Lung (tissue), 12 donors: Measurements from ENCODE around the gene TKTL1. TPM values are rescaled to one million over a fixed set of nuclear protein-coding genes. Genes with fewer than 3 reads are reported as not detected.

Source experiments
- ATAC-seq: fragments of 200-7000 bp; cut with Tn5 transposase; one replicate; pipeline ENCODE4 v1.9.1; 2020; ENCODE audit warnings: moderate number of reproducible peaks; ENCODE audit not compliant: insufficient read depth, low FRiP score
- DNase-seq, 3 donors: peaks; one replicate each; pipeline ENCODE4 v3.0.0-alpha.2; 2013 to 2017
- H3K27ac ChIP-seq, 2 donors: one replicate each; pipeline ENCODE4 v1.5.1; 2013; ENCODE audit warnings: mild to moderate bottlenecking in 2 of 2, moderate library complexity in 2 of 2, control low read depth in 1 of 2, inconsistent platforms in 1 of 2, low read depth in 1 of 2, low read length in 1 of 2
- H3K27me3 ChIP-seq, 3 donors: one replicate each; pipeline ENCODE4 v1.5.1; 2013; ENCODE audit warnings: low read length in 2 of 3; ENCODE audit not compliant: control insufficient read depth in 3 of 3, insufficient read depth in 3 of 3
- H3K36me3 ChIP-seq, 4 donors: one replicate each; pipeline ENCODE4 v1.5.1; 2013; ENCODE audit warnings: low read length in 4 of 4, mild to moderate bottlenecking in 1 of 4, moderate library complexity in 1 of 4; ENCODE audit not compliant: control insufficient read depth in 4 of 4, insufficient read depth in 4 of 4
- H3K4me1 ChIP-seq, 5 donors: one replicate each; pipeline ENCODE4 v1.5.1; 2013; ENCODE audit warnings: low read length in 5 of 5, mild to moderate bottlenecking in 2 of 5, moderate library complexity in 1 of 5; ENCODE audit not compliant: control insufficient read depth in 5 of 5, insufficient read depth in 5 of 5
- H3K4me3 ChIP-seq: one replicate; pipeline ENCODE4 v1.5.1; 2013; ENCODE audit warnings: mild to moderate bottlenecking, control low read depth, moderate library complexity
- H3K9ac ChIP-seq, 2 donors: one replicate each; pipeline ENCODE4 v1.5.1; 2013; ENCODE audit warnings: low read length in 2 of 2, control low read depth in 1 of 2; ENCODE audit not compliant: insufficient read depth in 1 of 2
- H3K9me3 ChIP-seq, 4 donors: one replicate each; pipeline ENCODE4 v1.5.1; 2013; ENCODE audit warnings: low read length in 3 of 4, mild to moderate bottlenecking in 1 of 4, moderate library complexity in 1 of 4; ENCODE audit not compliant: control insufficient read depth in 4 of 4, insufficient read depth in 3 of 4
- WGBS, 2 donors: extraction: QIAGEN DNeasy Blood & Tissue Kit; methylation state at CpG; one replicate each; pipeline ENCODE4 v1.1.7; 2013; 5-methylcytosine and 5-hydroxymethylcytosine counted together
- polyA plus RNA-seq, 2 donors: library from polyadenylated mRNA; stranded (reverse); fragments of 200-250 nt; gene quantifications; one replicate each; pipeline ENCODE4 v1.2.1, GENCODE V29; 2013
- total RNA-seq, 2 donors: library from RNA; depleted of rRNA in 1 of 2; stranded (reverse); fragments of >200 nt in 1 of 2; gene quantifications; one replicate each; pipeline ENCODE4 v1.2.1, GENCODE V29; 2014 to 2021
- TF ChIP-seq, protein P1 (sequence below): IDR thresholded peaks from 2 replicates; pipeline ENCODE4 v1.5.1; 2012; ENCODE audit warnings: mild to moderate bottlenecking; ENCODE audit errors: control extremely low read depth, extremely low read depth
- donor health status: control.
- donor health status: control.
- donor health status: Bipolar disorder and iron deficiency.
- donor health status: healthy.
- donor health status: DM: yes; HTN: yes; CAD: no.

TKTL1 gene
- total and polyA plus RNA-seq, 4 donors, result 0.18 to 1.5 (median 0.54) TPM; not detected in 1

DNA sequence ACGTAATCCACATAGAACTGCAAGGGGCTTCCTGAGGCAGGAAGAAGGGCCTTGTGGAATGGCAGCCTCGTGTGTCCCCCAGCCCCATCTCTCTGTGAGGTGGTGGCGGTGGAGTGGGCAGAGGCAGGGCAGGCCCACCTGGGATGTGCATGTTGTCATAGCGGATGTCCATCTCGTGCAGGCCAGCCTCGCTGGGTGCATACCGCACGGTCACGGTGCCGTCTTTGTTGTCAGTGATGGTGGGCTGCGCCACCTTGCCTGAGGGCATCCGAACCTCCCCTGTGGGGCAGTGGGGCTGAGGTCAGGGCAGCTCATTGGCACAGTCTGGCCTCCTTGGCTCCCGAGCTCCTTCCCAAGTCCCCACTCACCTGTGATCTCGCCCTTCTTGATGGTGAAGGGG lies 58.4 kb downstream of the TKTL1 start:
- Histone ChIP-seq H3K36me3 (peaks cover 22 to 79% (median 41%) of the 10 kb centered on the region in 4 donors), H3K9me3 (peaks cover 0 to 2% (median 0%) of the 10 kb centered on the region in 4 donors), H3K4me1 (no peaks in the 10 kb centered on the region), H3K27me3 (no peaks in the 10 kb centered on the region), H3K4me3 (no peak overlapping the region), H3K27ac (no peak overlapping the region), H3K9ac (no peak overlapping the region)
- 85 to 88% methylated on average over 9 to 14 of the region's 14 CpGs for WGBS, 2 donors
- DNase-seq (no peak), ATAC-seq (no peak)
- TF ChIP-seq, protein P1, sequence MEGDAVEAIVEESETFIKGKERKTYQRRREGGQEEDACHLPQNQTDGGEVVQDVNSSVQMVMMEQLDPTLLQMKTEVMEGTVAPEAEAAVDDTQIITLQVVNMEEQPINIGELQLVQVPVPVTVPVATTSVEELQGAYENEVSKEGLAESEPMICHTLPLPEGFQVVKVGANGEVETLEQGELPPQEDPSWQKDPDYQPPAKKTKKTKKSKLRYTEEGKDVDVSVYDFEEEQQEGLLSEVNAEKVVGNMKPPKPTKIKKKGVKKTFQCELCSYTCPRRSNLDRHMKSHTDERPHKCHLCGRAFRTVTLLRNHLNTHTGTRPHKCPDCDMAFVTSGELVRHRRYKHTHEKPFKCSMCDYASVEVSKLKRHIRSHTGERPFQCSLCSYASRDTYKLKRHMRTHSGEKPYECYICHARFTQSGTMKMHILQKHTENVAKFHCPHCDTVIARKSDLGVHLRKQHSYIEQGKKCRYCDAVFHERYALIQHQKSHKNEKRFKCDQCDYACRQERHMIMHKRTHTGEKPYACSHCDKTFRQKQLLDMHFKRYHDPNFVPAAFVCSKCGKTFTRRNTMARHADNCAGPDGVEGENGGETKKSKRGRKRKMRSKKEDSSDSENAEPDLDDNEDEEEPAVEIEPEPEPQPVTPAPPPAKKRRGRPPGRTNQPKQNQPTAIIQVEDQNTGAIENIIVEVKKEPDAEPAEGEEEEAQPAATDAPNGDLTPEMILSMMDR, result no peak

DNA sequence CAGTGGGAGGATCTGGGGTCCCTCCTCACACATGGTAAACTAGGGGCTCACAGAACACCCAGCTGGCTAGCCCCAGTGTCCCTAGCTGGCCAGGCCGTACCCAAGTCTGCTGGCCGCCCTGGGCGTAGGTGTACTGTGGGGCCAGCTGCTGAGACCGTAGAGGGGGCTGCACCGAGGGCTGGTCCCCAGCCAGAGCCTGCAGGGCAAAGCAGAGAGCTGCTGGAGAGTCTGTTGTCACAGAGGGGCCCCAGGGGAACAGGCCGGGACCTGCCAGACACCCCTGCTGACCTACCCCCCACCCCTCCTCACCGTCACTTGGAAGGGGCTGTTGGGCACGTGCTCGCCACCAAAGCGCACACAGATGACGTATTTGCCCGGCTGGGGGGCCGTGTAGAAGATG lies 58.9 kb downstream of the TKTL1 start:
- H3K9me3 ChIP-seq, result peaks cover 0 to 2% (median 0%) of the 10 kb centered on the region in 4 donors
- peak overlapping the region in 1 of 2 donors; percentile 28 for H3K27ac ChIP-seq
- no peaks in the 10 kb centered on the region for H3K4me1 ChIP-seq
- no peak overlapping the region for H3K9ac ChIP-seq
- H3K36me3 ChIP-seq, result peaks cover 24 to 79% (median 44%) of the 10 kb centered on the region in 4 donors
- WGBS, 2 donors, result 74 to 92% methylated on average over 6 to 13 of the region's 13 CpGs
- H3K4me3 ChIP-seq, result no peak overlapping the region
- ATAC-seq, result no peak
- TF ChIP-seq, protein P1, result no peak
- DNase-seq, result no peak
- no peaks in the 10 kb centered on the region for H3K27me3 ChIP-seq

DNA sequence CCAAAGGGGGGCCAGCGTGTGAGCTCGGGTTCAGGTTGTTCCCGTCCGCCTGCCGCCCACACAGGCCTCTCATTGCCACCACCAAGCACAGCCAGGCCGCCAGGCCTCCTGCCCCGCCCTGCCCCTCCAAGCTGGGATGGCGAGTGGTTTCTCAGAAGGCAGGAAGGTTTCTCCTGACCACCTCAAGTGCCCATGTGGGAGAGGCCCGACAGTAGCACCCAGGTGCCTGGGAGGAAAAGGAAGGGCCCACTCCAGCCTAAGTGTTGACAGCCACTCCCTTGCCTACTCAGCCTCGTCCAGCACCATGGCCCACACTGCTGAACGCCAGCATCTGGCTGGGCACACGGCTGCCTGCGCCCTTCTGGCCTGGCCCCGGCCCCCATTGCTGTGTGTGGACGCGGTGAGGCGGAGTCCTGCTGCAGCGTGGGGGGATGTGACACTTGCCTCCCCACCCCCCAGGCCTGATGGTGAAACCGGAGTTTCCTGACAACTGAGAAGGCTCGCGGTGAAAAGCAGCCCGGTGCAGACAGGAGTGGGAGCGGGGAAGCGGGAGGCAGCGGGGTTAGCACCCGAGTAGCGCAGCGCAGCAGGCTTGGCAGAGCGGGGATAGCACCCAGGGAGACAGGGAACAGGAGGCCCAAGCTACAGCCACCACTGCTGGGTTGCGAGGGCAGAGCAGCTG lies 59.6 kb downstream of the TKTL1 start:
- H3K9ac ChIP-seq, result no peak overlapping the region
- H3K27me3 ChIP-seq, result no peaks in the 10 kb centered on the region
- H3K27ac ChIP-seq, result peak overlapping the region in 1 of 2 donors; percentile 37
- H3K9me3 ChIP-seq, result peaks cover 0 to 2% (median 0%) of the 10 kb centered on the region in 4 donors
- DNase-seq (no peak), ATAC-seq (peak; percentile 44)
- H3K36me3 ChIP-seq, result peaks cover 24 to 79% (median 44%) of the 10 kb centered on the region in 4 donors
- TF ChIP-seq, protein P1, result no peak
- H3K4me3 ChIP-seq, result no peak overlapping the region
- H3K4me1 ChIP-seq, result no peaks in the 10 kb centered on the region
- 54 to 73% methylated on average over 19 to 30 of the region's 30 CpGs for WGBS, 2 donors

DNA sequence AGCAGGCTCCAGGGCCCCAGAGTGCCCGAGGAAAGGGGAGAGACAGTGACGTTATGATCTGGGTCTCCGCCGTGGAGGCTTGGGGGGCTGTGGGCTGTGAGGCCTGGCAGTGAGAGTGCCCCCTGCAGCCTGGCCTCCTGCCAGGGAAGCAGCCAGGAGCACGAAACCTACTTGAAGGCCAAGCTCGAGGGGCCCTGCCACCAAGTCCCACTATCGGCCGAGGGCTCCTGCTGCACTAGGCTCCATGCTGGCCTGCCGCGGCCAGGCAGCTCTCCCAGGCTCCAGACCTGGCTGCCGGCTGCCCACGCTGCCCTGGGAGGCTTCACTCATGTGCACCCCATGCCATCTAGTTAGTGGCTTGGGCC lies 60.2 kb downstream of the TKTL1 start:
- H3K27me3 ChIP-seq, result no peaks in the 10 kb centered on the region
- ATAC-seq (no peak), DNase-seq (no peak)
- peaks cover 0 to 2% (median 0%) of the 10 kb centered on the region in 4 donors for H3K9me3 ChIP-seq
- H3K9ac ChIP-seq, result no peak overlapping the region
- TF ChIP-seq, protein P1, result no peak
- peaks cover 24 to 80% (median 45%) of the 10 kb centered on the region in 4 donors for H3K36me3 ChIP-seq
- H3K4me3 ChIP-seq, result no peak overlapping the region
- 67 to 77% methylated on average over 8 to 12 of the region's 12 CpGs for WGBS, 2 donors
- H3K4me1 ChIP-seq, result no peaks in the 10 kb centered on the region
- peak overlapping the region in 1 of 2 donors; percentile 37 for H3K27ac ChIP-seq
